Hippocampal formation (tissue), 2 donors: ENCODE data around the gene ZNF764.
A peak's percentile ranks its signal among the peaks of the same experiment; 100 is the strongest.

Source experiments
- DNase-seq, 2 donors: peaks; one replicate each; lab custom pipeline; 2025; lab: John Stamatoyannopoulos, UW

The ZNF764 gene

GRCh38 chr16:30570636-30571444, 12.7 kb upstream of the ZNF764 start:
- peak; percentile 13 to 57 for DNase-seq

- DNase-seq = no peak
Measured at GRCh38 chr16:30569746-30570635, 11.8 kb upstream of the ZNF764 start.

- no peak for DNase-seq
Measured at GRCh38 chr16:30569281-30569680, 11.1 kb upstream of the ZNF764 start.

- no peak for DNase-seq
Measured at GRCh38 chr16:30567991-30568638, 9.9 kb upstream of the ZNF764 start.

GRCh38 chr16:30567160-30567990, 9.2 kb upstream of the ZNF764 start:
- no peak for DNase-seq

- DNase-seq = no peak
Measured at GRCh38 chr16:30566531-30566930, 8.4 kb upstream of the ZNF764 start.

GRCh38 chr16:30565984-30566383, 7.8 kb upstream of the ZNF764 start:
- DNase-seq = no peak

- no peak for DNase-seq
Measured at GRCh38 chr16:30565526-30565925, 7.4 kb upstream of the ZNF764 start.

- no peak for DNase-seq
Measured at GRCh38 chr16:30562021-30562420, 3.8 kb upstream of the ZNF764 start.

GRCh38 chr16:30561089-30561816, 3.1 kb upstream of the ZNF764 start:
- DNase-seq = no peak

GRCh38 chr16:30559690-30560089, 1.5 kb upstream of the ZNF764 start:
- no peak for DNase-seq

- no peak for DNase-seq
Measured at GRCh38 chr16:30558789-30559377, 709 bp upstream of the ZNF764 start.

GRCh38 chr16:30557707-30557956, 542 bp downstream of the ZNF764 start:
- no peak for DNase-seq

GRCh38 chr16:30556125-30556473, 2.1 kb downstream of the ZNF764 start:
- DNase-seq = no peak

- DNase-seq = no peak
Measured at GRCh38 chr16:30555315-30556124, 2.7 kb downstream of the ZNF764 start.

- DNase-seq = no peak
Measured at GRCh38 chr16:30554557-30555314, 3.4 kb downstream of the ZNF764 start.

GRCh38 chr16:30553393-30553899, 4.7 kb downstream of the ZNF764 start:
- no peak for DNase-seq

GRCh38 chr16:30552956-30553355, 5.2 kb downstream of the ZNF764 start:
- no peak for DNase-seq

GRCh38 chr16:30551781-30552180, 6.4 kb downstream of the ZNF764 start:
- DNase-seq = no peak
